HG03095 (cell line): ENCODE measurements around the gene TLE5.
A peak's percentile ranks its signal among the peaks of the same experiment; 100 is the strongest.
"Not testable (repeated sequence)": the region's sequence is repeated elsewhere in the genome, so short reads cannot be mapped to it uniquely, and the experiment has no call there.

Experiments
- ATAC-seq: cut with Tn5 transposase; IDR thresholded peaks from one replicate; pipeline ENCODE4 v1.9.1; 2021; ENCODE audit warnings: moderate library complexity; ENCODE audit not compliant: unreplicated experiment

Gene TLE5

GRCh38 chr19:3045885-3046697 is 16.2 kb downstream of the TLE5 start:
- ATAC-seq = no peak

GRCh38 chr19:3045191-3045590 is 17.1 kb downstream of the TLE5 start:
- no peak for ATAC-seq

DNA sequence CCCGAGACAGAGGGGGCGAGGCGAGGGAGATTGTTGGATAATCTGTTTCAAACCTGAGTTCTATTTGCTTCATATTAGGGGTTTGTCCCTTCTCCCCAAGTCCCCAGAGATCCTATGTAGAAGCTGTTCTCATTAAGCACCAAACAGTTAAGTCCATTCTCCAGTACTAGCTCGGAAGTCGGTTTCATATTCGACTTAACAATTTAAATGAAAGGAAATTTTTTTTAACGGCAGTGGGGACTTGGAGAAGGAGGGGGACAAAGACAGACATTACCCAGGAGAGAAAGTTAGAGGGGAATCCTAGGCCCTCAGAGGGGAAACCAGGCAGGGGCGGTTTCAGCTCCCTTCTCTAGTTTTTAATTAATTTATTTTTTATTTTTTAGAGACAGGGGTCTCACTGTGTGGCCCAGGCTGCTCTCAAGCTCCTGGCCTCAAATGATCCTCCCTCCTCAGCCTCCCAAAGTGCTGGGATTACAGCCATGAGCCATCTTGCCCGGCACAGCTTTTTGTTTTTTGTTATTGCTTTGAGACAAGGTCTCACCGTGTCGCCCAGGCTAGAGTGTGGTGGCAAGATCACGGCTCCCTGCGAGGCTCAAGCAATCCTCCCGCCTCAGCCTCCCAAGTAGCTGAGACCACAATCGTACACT is 19.6 kb downstream of the TLE5 start:
- no peak for ATAC-seq

DNA sequence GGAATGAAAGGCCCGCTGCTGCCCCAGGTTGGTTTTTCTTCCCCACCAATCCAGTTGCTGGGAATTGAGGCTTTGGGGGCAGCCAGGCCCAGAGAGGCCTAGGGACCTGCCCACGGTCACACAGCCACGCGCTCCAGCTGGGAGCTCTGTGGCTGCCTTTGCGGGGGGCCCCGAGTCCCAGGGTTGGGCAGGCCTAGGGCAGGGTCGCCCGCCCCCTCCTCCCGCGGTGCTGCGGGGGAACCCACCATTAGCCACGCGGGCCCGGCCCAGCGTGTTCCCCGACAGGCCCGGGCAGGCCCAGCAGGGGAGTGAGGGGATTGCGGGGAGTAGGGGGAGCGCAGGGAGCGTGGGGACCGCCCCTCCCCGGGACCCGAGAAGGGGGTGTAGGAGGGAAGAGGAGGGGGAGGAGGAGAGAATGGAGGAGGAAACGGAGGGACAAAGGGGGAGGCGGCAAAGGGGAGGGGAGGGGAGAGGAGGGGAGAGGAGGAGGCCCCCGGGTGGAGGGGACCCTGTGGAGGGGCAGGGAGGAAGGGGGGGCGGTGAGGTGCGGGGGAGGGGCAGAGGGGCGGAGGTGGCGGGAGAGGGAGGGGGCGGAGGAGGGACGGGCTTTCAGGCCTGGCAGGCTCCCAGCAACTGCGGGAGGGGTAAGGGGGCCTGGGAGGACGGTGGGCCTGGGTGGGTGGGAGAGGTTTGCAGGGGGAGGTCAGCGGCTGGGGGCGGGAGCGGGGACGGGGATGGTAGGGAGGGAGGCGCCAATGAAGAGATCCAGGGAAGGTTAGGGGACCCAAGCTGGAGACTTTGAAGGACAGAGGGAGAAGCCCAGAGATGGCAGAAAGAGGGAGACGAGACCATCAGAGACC is 20.3 kb downstream of the TLE5 start:
- ATAC-seq = no peak

GRCh38 chr19:3041327-3041726 is 21.0 kb downstream of the TLE5 start:
- ATAC-seq = no peak

DNA sequence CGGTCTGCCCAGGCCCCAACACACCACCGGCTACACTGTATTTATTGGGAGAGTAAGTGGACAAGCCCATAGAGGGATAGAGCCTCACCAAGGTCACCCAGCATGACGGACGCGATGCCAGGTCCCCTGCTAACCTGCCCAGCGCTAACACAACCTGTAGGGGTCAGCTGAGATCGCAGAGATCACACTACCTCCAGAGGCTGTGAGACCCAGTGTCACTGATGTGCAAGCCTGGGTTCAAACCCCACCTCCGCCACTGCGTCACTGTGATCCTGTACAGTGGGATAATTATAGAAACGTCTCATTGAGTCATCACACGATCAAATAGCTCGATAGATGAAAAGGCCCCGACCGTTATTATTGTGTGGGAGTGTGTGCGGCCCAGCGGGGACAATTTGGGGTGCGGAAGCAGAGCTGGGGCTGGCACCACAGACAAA is 22.6 kb downstream of the TLE5 start:
- ATAC-seq = no peak

- ATAC-seq = no peak
Measured at GRCh38 chr19:3039125-3039524, 23.2 kb downstream of the TLE5 start.

DNA sequence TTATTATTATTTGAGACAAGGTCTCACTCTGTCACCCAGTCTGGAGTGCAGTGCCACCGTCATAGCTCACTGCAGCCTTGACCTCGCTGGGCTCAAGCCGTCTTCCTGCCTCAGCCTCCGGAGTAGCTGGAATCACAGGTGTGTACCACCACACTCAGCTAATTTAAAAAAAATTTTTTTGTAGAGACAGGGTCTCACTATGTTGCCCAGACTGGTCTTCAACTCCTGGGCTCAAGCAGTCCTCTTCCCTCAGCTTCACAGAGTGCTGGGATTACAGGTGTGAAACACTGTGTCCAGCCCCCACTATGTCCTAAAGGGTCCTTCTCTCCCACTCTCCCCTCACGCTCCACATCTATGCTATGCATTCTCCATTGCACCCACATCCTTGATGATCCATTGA is 24.1 kb downstream of the TLE5 start:
- ATAC-seq = no peak

DNA sequence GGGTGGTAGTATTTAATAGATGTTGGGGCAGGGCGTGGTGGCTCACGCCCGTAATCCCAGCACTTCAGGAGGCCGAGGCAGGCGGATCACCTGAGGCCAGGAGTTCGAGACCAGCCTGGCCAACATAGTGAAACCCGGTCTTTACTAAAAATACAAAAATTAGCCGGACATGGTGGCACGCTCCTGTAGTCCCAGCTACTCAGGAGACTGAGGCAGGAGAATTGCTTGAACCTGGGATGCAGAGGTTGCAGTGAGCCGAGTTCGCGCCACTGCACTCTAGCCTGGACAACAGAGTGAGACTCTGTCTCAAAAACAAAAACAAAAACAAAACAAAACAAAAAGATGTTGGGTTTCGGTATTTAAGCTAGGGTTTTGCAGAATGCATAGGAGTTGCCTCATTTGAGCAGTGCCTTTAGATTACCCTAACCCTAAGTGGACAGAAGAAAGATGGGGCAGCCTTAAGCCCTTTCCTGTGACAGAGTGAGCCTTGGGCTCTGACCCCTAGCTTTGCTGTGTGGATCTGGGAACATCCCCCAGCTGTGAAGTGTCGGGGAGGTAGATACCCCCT is 25.2 kb downstream of the TLE5 start:
- not testable (repeated sequence) for ATAC-seq

GRCh38 chr19:3036119-3036976 is 25.9 kb downstream of the TLE5 start:
- no peak for ATAC-seq

DNA sequence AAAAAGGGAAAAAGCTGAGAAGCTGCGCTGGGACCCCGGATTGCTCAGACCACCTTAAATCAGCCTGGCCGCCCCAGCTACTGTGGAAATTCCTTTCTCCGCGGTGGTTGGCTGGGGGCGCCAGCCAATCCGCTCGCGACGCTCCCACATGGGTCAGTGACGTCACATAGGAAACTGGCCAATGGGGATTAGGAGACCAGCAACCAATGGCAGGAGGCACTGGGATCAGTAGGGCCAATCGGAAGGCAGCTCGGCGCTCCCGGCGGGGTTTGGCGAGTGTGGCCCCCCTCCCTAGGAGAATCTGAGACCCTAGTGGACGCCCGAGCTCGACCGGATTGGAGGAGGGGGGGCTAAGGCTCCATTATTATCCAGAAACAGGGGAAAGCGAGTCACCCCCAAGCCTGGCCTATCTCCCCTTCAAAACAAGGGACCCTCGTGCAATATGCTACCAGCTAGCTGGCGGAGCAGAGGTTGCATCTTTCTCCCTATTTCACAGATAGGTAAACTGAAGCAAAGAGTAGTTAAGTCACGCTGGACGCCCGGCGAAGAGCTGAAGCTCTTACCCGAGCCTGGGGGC is 26.7 kb downstream of the TLE5 start:
- ATAC-seq = peak; percentile 78

- ATAC-seq = no peak
Measured at GRCh38 chr19:3034656-3035541, 27.4 kb downstream of the TLE5 start.

GRCh38 chr19:3034406-3034655 is 28.0 kb downstream of the TLE5 start:
- ATAC-seq = no peak

DNA sequence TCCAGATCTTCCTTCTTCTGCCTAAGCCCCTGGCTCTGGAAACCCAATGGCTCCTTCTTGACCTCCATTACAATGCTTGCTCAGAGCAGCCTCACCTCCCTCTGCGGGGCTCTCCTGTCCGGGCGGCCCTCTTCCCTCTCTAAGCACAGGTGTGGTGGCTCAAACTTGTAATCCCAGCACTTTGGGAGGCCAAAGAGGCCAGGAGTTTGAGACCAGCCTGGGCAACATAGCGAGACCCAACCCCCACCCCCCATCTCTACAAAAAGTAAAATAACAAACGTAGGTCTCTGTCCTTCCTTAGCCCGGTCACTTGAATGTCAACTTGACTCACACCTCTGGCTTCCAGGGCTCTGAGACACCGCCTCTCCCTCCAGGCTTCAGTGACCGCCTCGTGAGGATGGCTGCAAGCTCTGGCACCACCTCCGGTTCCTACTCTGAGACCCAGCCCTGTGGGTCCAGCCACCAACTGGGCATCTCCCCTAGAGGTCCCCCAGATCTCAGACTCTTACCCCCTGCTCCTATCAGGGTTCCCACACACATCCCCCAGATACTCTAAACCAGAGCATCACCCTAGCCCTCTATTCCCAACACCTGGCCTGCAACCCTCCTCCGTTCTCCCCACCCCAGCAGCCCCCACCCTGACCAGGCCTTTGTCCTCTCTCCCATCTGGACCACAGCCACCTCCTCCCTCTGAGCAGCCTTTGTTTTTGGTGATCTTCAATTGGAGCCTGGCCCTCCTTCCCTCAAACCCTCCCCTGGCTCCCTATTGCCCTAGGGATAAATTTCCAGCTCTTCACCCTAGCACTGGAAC is 28.5 kb downstream of the TLE5 start:
- ATAC-seq = no peak

DNA sequence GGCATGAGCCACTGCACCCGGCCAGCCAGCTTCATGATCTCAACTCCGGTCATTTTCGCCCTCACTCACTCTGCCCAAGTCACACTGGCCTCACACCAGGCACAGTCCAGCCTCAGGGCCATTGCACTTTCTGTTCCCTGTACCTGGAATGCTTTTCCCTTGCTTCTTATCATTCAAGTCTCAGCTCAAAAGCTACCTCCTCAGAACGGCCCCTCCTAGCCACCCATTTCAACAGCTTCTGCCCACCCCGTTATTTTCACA is 30.8 kb downstream of the TLE5 start:
- no peak for ATAC-seq

DNA sequence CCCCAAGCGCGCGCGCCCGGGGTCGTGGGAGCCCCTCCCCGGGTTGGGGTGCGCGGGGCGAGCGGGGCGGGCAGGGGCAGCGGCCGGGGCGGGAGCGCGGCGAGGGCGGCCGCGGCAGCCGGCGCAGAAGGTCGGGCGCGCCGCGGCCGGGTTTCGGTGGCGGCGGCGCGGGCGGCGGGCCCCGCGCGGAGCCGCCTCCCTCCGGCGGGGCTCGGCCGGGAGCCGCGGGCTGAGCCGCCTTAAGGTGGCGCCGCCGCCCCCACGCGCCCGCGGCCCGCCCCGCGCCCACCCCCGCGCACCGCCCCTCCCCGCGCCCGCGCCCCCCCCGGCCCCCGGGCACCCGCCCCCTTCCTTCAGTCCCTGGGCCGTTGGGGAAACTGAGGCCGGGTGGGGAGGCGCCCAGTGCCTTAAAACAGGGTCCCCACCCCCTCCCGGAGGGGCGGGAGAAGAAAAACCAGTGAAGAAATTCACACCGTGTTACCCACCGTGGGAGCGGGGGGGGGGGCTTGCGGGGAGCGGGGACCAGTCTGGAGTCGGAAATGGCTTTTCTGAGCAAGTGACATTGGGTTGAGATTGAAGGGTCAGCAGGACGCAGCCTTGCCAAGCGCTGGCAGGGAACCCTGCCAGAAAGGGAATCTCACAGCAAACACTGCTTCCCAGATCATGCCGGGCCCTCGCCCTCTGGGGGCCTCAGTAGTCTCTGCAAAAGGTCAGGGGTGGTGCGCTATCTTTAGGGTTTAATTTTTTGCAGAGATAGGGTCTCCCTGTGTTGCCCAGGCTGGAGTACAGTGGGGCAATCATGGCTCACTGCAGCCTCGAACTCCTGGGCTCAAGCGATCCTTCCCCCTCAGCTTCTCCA is 33.0 kb downstream of the TLE5 start, which contains the start of gene TLE2:
Gene TLE2 (minus strand): TSS at position 216 of the 859 bp plus-strand sequence. CDS start 376 bp downstream, outside the sequence.
- no peak for ATAC-seq

DNA sequence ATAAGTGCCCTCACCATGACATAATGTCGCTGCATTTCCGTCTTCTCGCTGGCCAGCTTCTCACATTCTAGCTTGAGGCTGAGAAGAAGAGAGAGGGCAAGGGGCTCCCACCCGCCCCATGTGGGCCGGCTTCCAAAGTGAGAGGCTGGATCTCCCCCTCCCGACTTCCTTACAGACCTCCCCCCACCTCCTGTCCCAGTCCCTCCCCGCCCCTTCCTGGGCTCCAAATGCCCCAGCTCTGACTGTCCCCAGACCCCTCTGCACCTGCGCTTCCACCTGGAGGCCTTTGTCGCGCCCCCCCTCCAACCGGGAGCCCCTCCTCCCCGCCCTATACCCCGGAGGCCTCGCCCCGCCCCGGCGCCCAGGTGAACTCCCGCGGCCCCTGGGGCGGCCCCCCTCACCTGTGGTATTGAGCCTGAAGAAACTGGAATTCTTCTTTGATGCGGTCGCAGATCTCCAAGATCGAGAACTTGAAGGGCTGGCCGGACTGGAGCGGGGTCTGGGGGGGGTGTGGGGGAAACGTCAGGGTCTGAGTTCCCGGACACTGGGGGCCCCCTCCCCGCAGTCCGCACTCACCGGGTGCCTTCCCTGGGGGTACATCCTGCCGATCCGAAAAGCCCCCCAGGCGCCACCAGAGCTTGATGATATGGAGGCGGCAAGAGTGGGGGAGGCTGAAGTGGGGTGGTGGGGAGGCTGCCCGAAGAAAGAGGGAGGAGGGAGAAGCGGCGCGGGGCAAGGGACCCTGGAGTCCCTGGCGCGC is 33.8 kb downstream of the TLE5 start:
- ATAC-seq = no peak
